OCI-LY7 (cell line): ENCODE measurements around the gene CLMN.

Experiments used
- EZH2phosphoT487 ChIP-seq: fragments of 200-600 bp; sonication (generic); IDR thresholded peaks from 2 replicates; pipeline ENCODE4 v1.6.1; 2018; ENCODE audit warnings: low read depth, borderline replicate concordance, mild to moderate bottlenecking, mixed run types, antibody characterized with exemption, low read length, moderate library complexity, mixed read lengths
- TF ChIP-seq, protein P1 (sequence below): fragments of 200-600 bp; sonication (generic); conservative IDR thresholded peaks from 2 replicates; pipeline ENCODE4 v1.5.1; 2014; ENCODE audit warnings: mild to moderate bottlenecking, antibody characterized with exemption, low read length, moderate library complexity, mixed read lengths

DNA sequence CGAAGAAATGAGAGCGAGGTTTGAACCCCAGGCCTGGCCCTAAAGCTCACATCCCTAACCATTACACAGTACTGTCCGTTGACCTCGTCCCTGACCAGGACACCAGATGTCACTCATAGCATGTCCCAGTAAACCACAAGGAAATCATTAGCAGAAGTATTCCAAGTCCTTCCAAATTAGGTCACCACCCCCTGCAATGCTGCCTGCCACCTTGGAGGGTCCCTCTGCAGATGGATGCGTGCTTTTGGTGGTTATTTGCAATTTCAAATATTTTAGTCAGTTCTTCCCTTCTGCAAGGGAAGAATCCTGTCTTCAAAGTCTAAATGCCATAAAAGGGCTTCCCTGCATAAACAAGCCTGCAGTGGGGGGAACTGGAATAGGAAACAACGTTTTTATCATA lies 71.3 kb downstream of the CLMN start:
- TF ChIP-seq, protein P1, sequence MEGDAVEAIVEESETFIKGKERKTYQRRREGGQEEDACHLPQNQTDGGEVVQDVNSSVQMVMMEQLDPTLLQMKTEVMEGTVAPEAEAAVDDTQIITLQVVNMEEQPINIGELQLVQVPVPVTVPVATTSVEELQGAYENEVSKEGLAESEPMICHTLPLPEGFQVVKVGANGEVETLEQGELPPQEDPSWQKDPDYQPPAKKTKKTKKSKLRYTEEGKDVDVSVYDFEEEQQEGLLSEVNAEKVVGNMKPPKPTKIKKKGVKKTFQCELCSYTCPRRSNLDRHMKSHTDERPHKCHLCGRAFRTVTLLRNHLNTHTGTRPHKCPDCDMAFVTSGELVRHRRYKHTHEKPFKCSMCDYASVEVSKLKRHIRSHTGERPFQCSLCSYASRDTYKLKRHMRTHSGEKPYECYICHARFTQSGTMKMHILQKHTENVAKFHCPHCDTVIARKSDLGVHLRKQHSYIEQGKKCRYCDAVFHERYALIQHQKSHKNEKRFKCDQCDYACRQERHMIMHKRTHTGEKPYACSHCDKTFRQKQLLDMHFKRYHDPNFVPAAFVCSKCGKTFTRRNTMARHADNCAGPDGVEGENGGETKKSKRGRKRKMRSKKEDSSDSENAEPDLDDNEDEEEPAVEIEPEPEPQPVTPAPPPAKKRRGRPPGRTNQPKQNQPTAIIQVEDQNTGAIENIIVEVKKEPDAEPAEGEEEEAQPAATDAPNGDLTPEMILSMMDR: no peak
- TF ChIP-seq EZH2phosphoT487: no peak
